Neural progenitor cell (in vitro differentiated cells): Measurements from ENCODE around the gene TSEN15. TPM values are rescaled to one million over a fixed set of nuclear protein-coding genes. Genes with fewer than 3 reads are reported as not detected.

Experiments
- DNase-seq: peaks from one replicate; pipeline ENCODE4 v3.0.0-alpha.2; 2016; ENCODE audit warnings: low spot score
- H2AFZ ChIP-seq: fragments of 200-600 bp; sonication (generic); replicated peaks from 2 replicates; pipeline ENCODE4 v1.6.1; 2016; ENCODE audit warnings: antibody characterized with exemption
- H3F3A ChIP-seq: fragments of 200-600 bp; sonication (generic); 2 replicates; pipeline ENCODE4 v1.6.1; 2016; ENCODE audit warnings: antibody characterized with exemption, low read depth
- H3K27ac ChIP-seq: fragments of 200-600 bp; sonication (generic); 2 replicates; pipeline ENCODE4 v1.5.1; 2016; ENCODE audit warnings: mild to moderate bottlenecking
- H3K27me3 ChIP-seq: fragments of 200-600 bp; sonication (generic); 2 replicates; pipeline ENCODE4 v1.6.1; 2016; ENCODE audit warnings: mild to moderate bottlenecking, moderate library complexity
- H3K36me3 ChIP-seq: fragments of 200-600 bp; sonication (generic); 2 replicates; pipeline ENCODE4 v1.5.1; 2016
- H3K4me1 ChIP-seq: fragments of 200-600 bp; sonication (generic); 2 replicates; pipeline ENCODE4 v1.6.1; 2016; ENCODE audit warnings: mixed run types
- H3K4me2 ChIP-seq: fragments of 200-600 bp; sonication (generic); 2 replicates; pipeline ENCODE4 v1.6.1; 2016
- H3K4me3 ChIP-seq: fragments of 200-600 bp; sonication (generic); 2 replicates; pipeline ENCODE4 v1.5.1; 2016
- H3K79me2 ChIP-seq: fragments of 200-600 bp; sonication (generic); 2 replicates; pipeline ENCODE4 v1.6.1; 2016; ENCODE audit warnings: low read depth
- H3K9ac ChIP-seq: fragments of 200-600 bp; sonication (generic); 2 replicates; pipeline ENCODE4 v1.6.1; 2016
- H3K9me3 ChIP-seq: fragments of 200-600 bp; sonication (generic); 2 replicates; pipeline ENCODE4 v1.5.1; 2016; ENCODE audit warnings: low read depth
- H4K20me1 ChIP-seq: fragments of 200-600 bp; sonication (generic); 2 replicates; pipeline ENCODE4 v1.6.1; 2016; ENCODE audit warnings: low read depth
- H3K27ac Mint-ChIP-seq: 3 replicates; pipeline ENCODE4 v1.8.0; 2021; ENCODE audit warnings: mixed read lengths
- H3K27me3 Mint-ChIP-seq: 2 replicates; pipeline ENCODE4 v1.8.0; 2022; ENCODE audit warnings: low read depth, mild to moderate bottlenecking, inconsistent platforms, moderate library complexity, mixed read lengths; ENCODE audit not compliant: insufficient read depth
- H3K36me3 Mint-ChIP-seq: 3 replicates; pipeline ENCODE4 v1.8.0; 2021; ENCODE audit warnings: mixed read lengths
- H3K4me1 Mint-ChIP-seq: 3 replicates; pipeline ENCODE4 v1.8.0; 2021; ENCODE audit warnings: mixed read lengths
- H3K4me3 Mint-ChIP-seq: 3 replicates; pipeline ENCODE4 v1.8.0; 2021; ENCODE audit warnings: mild to moderate bottlenecking, moderate library complexity, mixed read lengths
- H3K9me3 Mint-ChIP-seq: 3 replicates; pipeline ENCODE4 v1.8.0; 2020; ENCODE audit warnings: mixed read lengths
- CTCF ChIP-seq: fragments of 200-600 bp; sonication (generic); IDR thresholded peaks from 2 replicates; pipeline ENCODE4 v1.5.1; 2017; ENCODE audit warnings: antibody characterized with exemption, mild to moderate bottlenecking
- EZH2 ChIP-seq: fragments of 200-600 bp; sonication (generic); IDR thresholded peaks from 2 replicates; pipeline ENCODE4 v1.6.1; 2017; ENCODE audit warnings: antibody characterized with exemption, mild to moderate bottlenecking, moderate library complexity
- EZH2phosphoT487 ChIP-seq: fragments of 200-600 bp; sonication (generic); IDR thresholded peaks from 2 replicates; pipeline ENCODE4 v1.6.1; 2017; ENCODE audit warnings: antibody characterized with exemption
- total RNA-seq: library from RNA; depleted of rRNA; stranded (reverse); fragments of >200 nt; gene quantifications from 2 replicates; pipeline ENCODE4 v1.2.3, GENCODE V29; 2015; ENCODE audit warnings: low replicate concordance

The TSEN15 gene
- total RNA-seq, 1 donor from 2014 or later, result 72.3 TPM

- Histone ChIP-seq H3K27ac (peak overlapping the region; percentile 31), H3K4me3 (no peak overlapping the region)
- H3K9me3 Mint-ChIP-seq, result peaks cover 11% of the 10 kb centered on the region
Measured at GRCh38 chr1:184056921-184057555, 5.5 kb downstream of the TSEN15 start.

GRCh38 chr1:184059887-184060286 lies 8.4 kb downstream of the TSEN15 start:
- Histone ChIP-seq H3K9me3 (no peaks in the 10 kb centered on the region), H3F3A (peaks cover 13% of the 10 kb centered on the region), H4K20me1 (no peaks in the 10 kb centered on the region), H3K9ac (no peak overlapping the region), H3K4me3 (no peak overlapping the region), H2AFZ (no peak overlapping the region), H3K27me3 (no peaks in the 10 kb centered on the region), H3K79me2 (peaks cover 29% of the 10 kb centered on the region), H3K36me3 (peaks cover 23% of the 10 kb centered on the region), H3K4me2 (no peak overlapping the region), H3K27ac (no peak overlapping the region), H3K4me1 (peaks cover 46% of the 10 kb centered on the region)
- TF ChIP-seq EZH2phosphoT487 (no peak), EZH2 (no peak), CTCF (no peak)
- no peak for DNase-seq
- Mint-ChIP-seq H3K27ac (no peak overlapping the region), H3K4me3 (no peak overlapping the region), H3K9me3 (peaks cover 11% of the 10 kb centered on the region), H3K36me3 (peaks cover 38% of the 10 kb centered on the region), H3K4me1 (peaks cover 9% of the 10 kb centered on the region), H3K27me3 (no peaks in the 10 kb centered on the region)

More at GRCh38 chr1:184056921-184057555, 5.5 kb downstream of the TSEN15 start:
- peaks cover 24% of the 10 kb centered on the region for H3K36me3 ChIP-seq
- H3K27me3 ChIP-seq, result no peaks in the 10 kb centered on the region
- no peaks in the 10 kb centered on the region for H3K9me3 ChIP-seq
- TF ChIP-seq EZH2phosphoT487 (no peak), EZH2 (no peak), CTCF (no peak)
- Mint-ChIP-seq H3K27me3 (no peaks in the 10 kb centered on the region), H3K4me1 (peaks cover 16% of the 10 kb centered on the region), H3K36me3 (peaks cover 30% of the 10 kb centered on the region), H3K4me3 (no peak overlapping the region), H3K27ac (no peak overlapping the region)
- no peak overlapping the region for H3K4me2 ChIP-seq
- no peak overlapping the region for H3K9ac ChIP-seq
- peaks cover 37% of the 10 kb centered on the region for H3K79me2 ChIP-seq
- no peak overlapping the region for H2AFZ ChIP-seq
- peaks cover 34% of the 10 kb centered on the region for H3K4me1 ChIP-seq
- no peaks in the 10 kb centered on the region for H4K20me1 ChIP-seq
- peaks cover 10% of the 10 kb centered on the region for H3F3A ChIP-seq
- no peak for DNase-seq

- peaks cover 37% of the 10 kb centered on the region for H3K36me3 Mint-ChIP-seq
Measured at GRCh38 chr1:184060316-184060715, 8.8 kb downstream of the TSEN15 start.

More at GRCh38 chr1:184060316-184060715, 8.8 kb downstream of the TSEN15 start:
- Mint-ChIP-seq H3K9me3 (peaks cover 9% of the 10 kb centered on the region), H3K27me3 (no peaks in the 10 kb centered on the region), H3K4me3 (no peak overlapping the region), H3K4me1 (peaks cover 9% of the 10 kb centered on the region), H3K27ac (no peak overlapping the region)
- Histone ChIP-seq H3K4me3 (no peak overlapping the region), H2AFZ (no peak overlapping the region), H3K9ac (no peak overlapping the region), H3F3A (peaks cover 13% of the 10 kb centered on the region), H4K20me1 (no peaks in the 10 kb centered on the region), H3K4me1 (peaks cover 46% of the 10 kb centered on the region), H3K79me2 (peaks cover 29% of the 10 kb centered on the region), H3K4me2 (no peak overlapping the region), H3K36me3 (peaks cover 19% of the 10 kb centered on the region), H3K9me3 (no peaks in the 10 kb centered on the region), H3K27me3 (no peaks in the 10 kb centered on the region), H3K27ac (no peak overlapping the region)
- no peak for DNase-seq
- TF ChIP-seq EZH2phosphoT487, result no peak
- TF ChIP-seq EZH2, result no peak
- TF ChIP-seq CTCF, result no peak
